Loucy (cell line): ENCODE results near the gene CLEC1A.

Experiments used
- H2AFZ ChIP-seq: fragments of 200-600 bp; sonication (generic); 2 replicates; pipeline ENCODE4 v1.6.0; 2016; ENCODE audit warnings: antibody characterized with exemption, mild to moderate bottlenecking, low read length, moderate library complexity
- H3F3A ChIP-seq: fragments of 200-600 bp; 2 replicates; pipeline ENCODE4 v1.6.0; 2016; ENCODE audit warnings: antibody characterized with exemption, low read depth, mild to moderate bottlenecking
- H3K27me3 ChIP-seq: fragments of 200-600 bp; sonication (generic); 2 replicates; pipeline ENCODE4 v1.6.1; 2014; ENCODE audit warnings: low read length, mild to moderate bottlenecking; ENCODE audit not compliant: insufficient read depth, poor library complexity, severe bottlenecking
- H3K36me3 ChIP-seq: fragments of 200-600 bp; sonication (generic); 2 replicates; pipeline ENCODE4 v1.6.1; 2016; ENCODE audit warnings: low read length; ENCODE audit not compliant: insufficient read depth
- H3K4me1 ChIP-seq: fragments of 200-600 bp; sonication (generic); 2 replicates; pipeline ENCODE4 v1.5.1; 2014; ENCODE audit warnings: low read length, mild to moderate bottlenecking; ENCODE audit not compliant: insufficient read depth, poor library complexity, severe bottlenecking
- H3K4me2 ChIP-seq: fragments of 200-600 bp; sonication (generic); 2 replicates; pipeline ENCODE4 v1.6.0; 2014; ENCODE audit warnings: antibody characterized with exemption, low read length, low read depth, mild to moderate bottlenecking; ENCODE audit not compliant: poor library complexity, severe bottlenecking
- H3K4me3 ChIP-seq: fragments of 200-600 bp; sonication (generic); 2 replicates; pipeline ENCODE4 v1.5.1; 2014; ENCODE audit warnings: low read length, mild to moderate bottlenecking, mixed read lengths; ENCODE audit not compliant: poor library complexity, severe bottlenecking
- H3K79me2 ChIP-seq: fragments of 200-600 bp; sonication (generic); 2 replicates; pipeline ENCODE4 v1.6.1; 2014; ENCODE audit warnings: low read length; ENCODE audit not compliant: insufficient read depth
- H3K9ac ChIP-seq: fragments of 200-600 bp; sonication (generic); 2 replicates; pipeline ENCODE4 v1.6.0; 2014; ENCODE audit warnings: mild to moderate bottlenecking, low read depth, low read length, moderate library complexity; ENCODE audit not compliant: poor library complexity, severe bottlenecking
- H3K9me2 ChIP-seq: fragments of 200-600 bp; sonication (generic); replicated peaks from 2 replicates; pipeline ENCODE4 v1.6.1; 2016; ENCODE audit warnings: low read depth, low read length, mixed read lengths
- H3K9me3 ChIP-seq: fragments of 200-600 bp; sonication (generic); 2 replicates; pipeline ENCODE4 v1.6.1; 2014; ENCODE audit warnings: mild to moderate bottlenecking, antibody characterized with exemption, low read length, low read depth; ENCODE audit not compliant: insufficient read depth
- H4K20me1 ChIP-seq: fragments of 200-600 bp; sonication (generic); 2 replicates; pipeline ENCODE4 v1.6.0; 2014; ENCODE audit warnings: antibody characterized with exemption, low read length, mild to moderate bottlenecking; ENCODE audit not compliant: insufficient read depth, poor library complexity, severe bottlenecking
- CTCF ChIP-seq: fragments of 200-600 bp; sonication (generic); conservative IDR thresholded peaks from 2 replicates; pipeline ENCODE4 v1.5.1; 2014; ENCODE audit warnings: mild to moderate bottlenecking, antibody characterized with exemption, low read length
- EZH2phosphoT487 ChIP-seq: fragments of 200-600 bp; IDR thresholded peaks from 2 replicates; pipeline ENCODE4 v1.6.1; 2018; ENCODE audit warnings: antibody characterized with exemption, mild to moderate bottlenecking, moderate library complexity, borderline replicate concordance

CLEC1A gene

GRCh38 chr12:10072131-10072530 is 26.7 kb downstream of the CLEC1A start:
- H3K9ac ChIP-seq: no peak overlapping the region
- H2AFZ ChIP-seq: no peak overlapping the region
- no peaks in the 10 kb centered on the region for H3K36me3 ChIP-seq
- H3K4me3 ChIP-seq: no peak overlapping the region
- no peaks in the 10 kb centered on the region for H3K9me3 ChIP-seq
- H3K79me2 ChIP-seq: no peaks in the 10 kb centered on the region
- H3K27me3 ChIP-seq: no peaks in the 10 kb centered on the region
- TF ChIP-seq EZH2phosphoT487 (no peak), CTCF (no peak)
- H4K20me1 ChIP-seq: no peaks in the 10 kb centered on the region
- no peak overlapping the region for H3K4me2 ChIP-seq
- H3K9me2 ChIP-seq: no peaks in the 10 kb centered on the region
- peaks cover 13% of the 10 kb centered on the region for H3K4me1 ChIP-seq
- no peaks in the 10 kb centered on the region for H3F3A ChIP-seq

- no peaks in the 10 kb centered on the region for H3K27me3 ChIP-seq
- TF ChIP-seq CTCF: no peak
- no peak for TF ChIP-seq EZH2phosphoT487
- H2AFZ ChIP-seq: no peak overlapping the region
- H3K9me2 ChIP-seq: no peaks in the 10 kb centered on the region
- H3K9me3 ChIP-seq: no peaks in the 10 kb centered on the region
- H3K9ac ChIP-seq: no peak overlapping the region
- H3K79me2 ChIP-seq: no peaks in the 10 kb centered on the region
- no peaks in the 10 kb centered on the region for H4K20me1 ChIP-seq
- H3K36me3 ChIP-seq: no peaks in the 10 kb centered on the region
- H3F3A ChIP-seq: no peaks in the 10 kb centered on the region
- peaks cover 16% of the 10 kb centered on the region for H3K4me1 ChIP-seq
- no peak overlapping the region for H3K4me2 ChIP-seq
- no peak overlapping the region for H3K4me3 ChIP-seq
Measured at GRCh38 chr12:10070380-10070779, 28.4 kb downstream of the CLEC1A start.

- Histone ChIP-seq H3K4me2 (no peak overlapping the region), H3K79me2 (no peaks in the 10 kb centered on the region), H4K20me1 (no peaks in the 10 kb centered on the region), H3K9ac (no peak overlapping the region), H3K4me3 (no peak overlapping the region), H3K9me3 (no peaks in the 10 kb centered on the region), H3F3A (no peaks in the 10 kb centered on the region), H3K9me2 (no peaks in the 10 kb centered on the region), H3K4me1 (peaks cover 20% of the 10 kb centered on the region), H3K36me3 (no peaks in the 10 kb centered on the region), H3K27me3 (no peaks in the 10 kb centered on the region), H2AFZ (no peak overlapping the region)
- TF ChIP-seq EZH2phosphoT487 (no peak), CTCF (no peak)
Measured at GRCh38 chr12:10069976-10070375, 28.8 kb downstream of the CLEC1A start.
